SU-DHL-6 (cell line): Measurements from ENCODE around the gene SETBP1.

Experiments
- H2AFZ ChIP-seq: fragments of 200-600 bp; sonication (generic); 2 replicates; pipeline ENCODE4 v1.6.1; 2014; ENCODE audit warnings: low read depth, mild to moderate bottlenecking, moderate library complexity, mixed read lengths, antibody characterized with exemption, low read length; ENCODE audit not compliant: severe bottlenecking
- H3F3A ChIP-seq: fragments of 200-600 bp; shearing (Covaris generic); 2 replicates; pipeline ENCODE4 v1.6.0; 2016; ENCODE audit warnings: antibody characterized with exemption, mild to moderate bottlenecking; ENCODE audit not compliant: insufficient read depth
- H3K27ac ChIP-seq: fragments of 200-600 bp; sonication (generic); 2 replicates; pipeline ENCODE4 v1.5.1; 2016; ENCODE audit warnings: low read depth, mild to moderate bottlenecking, low read length, moderate library complexity, mixed read lengths
- H3K27me3 ChIP-seq: fragments of 200-600 bp; sonication (generic), shearing (Covaris generic); 2 replicates; pipeline ENCODE4 v1.6.0; 2014; ENCODE audit warnings: mild to moderate bottlenecking, low read length
- H3K36me3 ChIP-seq: fragments of 200-600 bp; sonication (generic); 2 replicates; pipeline ENCODE4 v1.6.1; 2014; ENCODE audit warnings: mild to moderate bottlenecking, low read length, mixed read lengths
- H3K4me2 ChIP-seq: fragments of 300-600, 200-600 bp; shearing (Covaris generic), sonication (generic); 2 replicates; pipeline ENCODE4 v1.6.0; 2014; ENCODE audit warnings: low read length, low read depth, mild to moderate bottlenecking; ENCODE audit not compliant: poor library complexity, severe bottlenecking
- H3K4me3 ChIP-seq: fragments of 200-600 bp; sonication (generic); 2 replicates; pipeline ENCODE4 v1.5.1; 2014; ENCODE audit warnings: antibody characterized with exemption, low read length, mild to moderate bottlenecking, mixed read lengths; ENCODE audit not compliant: insufficient read depth, poor library complexity, severe bottlenecking
- H3K79me2 ChIP-seq: fragments of 200-600 bp; sonication (generic); 2 replicates; pipeline ENCODE4 v1.6.1; 2014; ENCODE audit warnings: mild to moderate bottlenecking, low read length, moderate library complexity; ENCODE audit not compliant: insufficient read depth
- H3K9ac ChIP-seq: fragments of 200-600 bp; sonication (generic); 2 replicates; pipeline ENCODE4 v1.7.0; 2014; ENCODE audit warnings: mild to moderate bottlenecking, low read length
- H3K9me2 ChIP-seq: fragments of 200-600 bp; sonication (generic); replicated peaks from 2 replicates; pipeline ENCODE4 v1.6.1; 2014; ENCODE audit warnings: low read length; ENCODE audit not compliant: insufficient read depth
- H3K9me3 ChIP-seq: fragments of 200-600 bp; sonication (generic); 2 replicates; pipeline ENCODE4 v1.6.1; 2014; ENCODE audit warnings: low read length, mixed read lengths; ENCODE audit not compliant: insufficient read depth
- H4K20me1 ChIP-seq: fragments of 200-600 bp; sonication (generic); 2 replicates; pipeline ENCODE4 v1.6.1; 2014; ENCODE audit warnings: low read depth, mild to moderate bottlenecking, antibody characterized with exemption, low read length, moderate library complexity, mixed read lengths
- CTCF ChIP-seq: fragments of 200-600 bp; sonication (generic); IDR thresholded peaks from one replicate; pipeline ENCODE4 v1.5.1; 2017; ENCODE audit warnings: antibody characterized with exemption, mild to moderate bottlenecking, low read length, moderate library complexity; ENCODE audit not compliant: insufficient read depth, poor library complexity, severe bottlenecking
- EZH2phosphoT487 ChIP-seq: fragments of 200-600 bp; sonication (generic), shearing (Covaris generic); conservative IDR thresholded peaks from 2 replicates; pipeline ENCODE4 v1.6.1; 2018; ENCODE audit warnings: mild to moderate bottlenecking, antibody characterized with exemption, low read length, moderate library complexity, mixed read lengths

The SETBP1 gene

GRCh38 chr18:44744161-44745121, 63.8 kb downstream of the SETBP1 start:
- Histone ChIP-seq H3K4me3 (no peak overlapping the region), H2AFZ (no peak overlapping the region), H3K36me3 (no peaks in the 10 kb centered on the region), H3F3A (no peaks in the 10 kb centered on the region), H3K9me3 (no peaks in the 10 kb centered on the region), H4K20me1 (no peaks in the 10 kb centered on the region), H3K9ac (no peak overlapping the region), H3K4me2 (no peak overlapping the region), H3K27ac (no peak overlapping the region), H3K27me3 (no peaks in the 10 kb centered on the region), H3K9me2 (no peaks in the 10 kb centered on the region), H3K79me2 (no peaks in the 10 kb centered on the region)
- TF ChIP-seq EZH2phosphoT487, result no peak
- no peak for TF ChIP-seq CTCF

GRCh38 chr18:44747157-44747556, 66.5 kb downstream of the SETBP1 start:
- TF ChIP-seq EZH2phosphoT487, result no peak
- no peak for TF ChIP-seq CTCF
- Histone ChIP-seq H3K4me2 (no peak overlapping the region), H3K9ac (no peak overlapping the region), H3K9me3 (no peaks in the 10 kb centered on the region), H3K27ac (no peak overlapping the region), H3K27me3 (no peaks in the 10 kb centered on the region), H3K36me3 (no peaks in the 10 kb centered on the region), H2AFZ (no peak overlapping the region), H3K4me3 (no peak overlapping the region), H3K9me2 (no peaks in the 10 kb centered on the region), H3F3A (no peaks in the 10 kb centered on the region), H4K20me1 (no peaks in the 10 kb centered on the region), H3K79me2 (no peaks in the 10 kb centered on the region)

GRCh38 chr18:44748582-44748981, 67.9 kb downstream of the SETBP1 start:
- no peaks in the 10 kb centered on the region for H3F3A ChIP-seq
- no peak for TF ChIP-seq EZH2phosphoT487
- TF ChIP-seq CTCF, result no peak
- no peaks in the 10 kb centered on the region for H3K79me2 ChIP-seq
- no peaks in the 10 kb centered on the region for H3K9me2 ChIP-seq
- no peak overlapping the region for H3K27ac ChIP-seq
- no peak overlapping the region for H3K4me2 ChIP-seq
- H3K9ac ChIP-seq, result no peak overlapping the region
- H3K27me3 ChIP-seq, result no peaks in the 10 kb centered on the region
- no peak overlapping the region for H2AFZ ChIP-seq
- H4K20me1 ChIP-seq, result no peaks in the 10 kb centered on the region
- H3K36me3 ChIP-seq, result no peaks in the 10 kb centered on the region
- H3K9me3 ChIP-seq, result no peaks in the 10 kb centered on the region
- no peak overlapping the region for H3K4me3 ChIP-seq
